Limb (tissue), 2 donors: ENCODE results near the gene SERPINA1.
"Not testable (repeated sequence)": the region's sequence is repeated elsewhere in the genome, so short reads cannot be mapped to it uniquely, and the experiment has no call there.

Experiments
- DNase-seq, 2 donors: peaks; one replicate each; pipeline ENCODE4 v3.0.0-alpha.2; 2016; ENCODE audit errors: extremely low spot score in 2 of 2

SERPINA1 gene

GRCh38 chr14:94388384-94389103 is at the start of gene SERPINA1:
SERPINA1 (minus strand) TSS chr14:94388602; CDS start chr14:94383237, 5,365 bp downstream.
- no peak for DNase-seq

DNA sequence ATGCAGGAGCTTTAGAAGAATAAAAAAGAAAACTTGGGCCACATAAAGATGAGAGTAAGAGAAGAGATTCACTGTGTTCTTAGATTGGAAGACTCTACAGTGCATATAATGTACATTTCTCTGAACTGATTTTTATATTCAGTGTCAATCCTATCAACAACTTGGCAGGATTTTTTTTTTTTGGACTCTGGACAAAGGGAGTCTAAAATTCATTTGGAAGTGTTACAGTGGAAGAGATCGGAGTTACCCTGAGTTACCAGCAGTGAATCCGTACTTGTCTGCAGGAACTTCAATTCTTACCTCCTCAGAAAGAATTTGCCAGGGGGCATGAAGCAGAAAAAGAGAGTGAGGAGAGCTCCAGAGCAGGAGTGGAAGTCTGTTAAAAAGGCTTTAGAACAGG is 40.2 kb upstream of the SERPINA1 start:
- no peak for DNase-seq

DNA sequence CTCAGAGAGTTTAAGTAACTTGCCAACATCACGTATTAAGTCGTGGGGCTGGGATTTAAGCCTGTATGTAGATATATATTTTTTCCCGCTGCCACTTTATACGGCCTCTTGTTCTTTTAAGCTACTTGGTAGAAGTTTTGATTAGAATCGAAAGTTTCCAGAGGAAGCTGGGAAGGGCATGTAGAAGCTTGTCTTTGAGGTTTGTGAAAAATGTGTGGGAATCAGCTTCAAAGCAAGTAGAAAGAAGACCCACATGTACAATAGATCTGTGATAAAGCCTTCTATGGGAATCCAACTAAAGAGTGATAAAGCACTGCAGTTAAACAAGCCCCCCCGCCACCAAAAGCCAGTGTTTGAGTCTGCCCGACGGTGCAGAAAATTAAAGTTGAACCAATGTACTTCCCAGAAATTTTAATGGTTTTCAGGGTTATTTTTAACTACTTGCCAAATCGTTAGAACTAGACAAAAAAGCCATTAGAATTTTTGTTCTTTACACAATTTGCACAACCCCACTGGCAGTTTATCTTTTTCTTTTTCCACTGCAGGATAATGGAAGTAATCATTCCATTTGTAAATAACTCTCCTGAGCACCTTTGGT is 38.7 kb upstream of the SERPINA1 start:
- no peak for DNase-seq

DNA sequence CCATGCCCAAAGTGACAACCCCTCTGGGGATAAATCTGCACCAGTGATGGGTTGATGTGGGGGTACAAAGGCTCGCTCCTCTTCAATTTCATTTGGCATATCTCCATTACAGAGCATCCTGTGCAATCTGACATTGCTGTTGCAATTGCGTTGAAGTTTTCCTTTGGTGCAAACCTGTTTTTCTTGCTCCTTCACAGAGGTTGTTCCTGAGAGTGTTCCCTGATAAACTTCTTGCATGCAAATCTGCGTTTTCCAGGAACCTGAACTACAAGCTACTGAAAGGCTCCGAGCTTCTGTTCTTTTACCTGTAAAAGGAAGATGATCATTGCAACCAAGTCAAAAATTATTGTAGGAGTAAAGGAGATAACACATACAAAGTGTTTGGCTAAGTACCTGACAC is 38.1 kb upstream of the SERPINA1 start:
- no peak for DNase-seq

DNA sequence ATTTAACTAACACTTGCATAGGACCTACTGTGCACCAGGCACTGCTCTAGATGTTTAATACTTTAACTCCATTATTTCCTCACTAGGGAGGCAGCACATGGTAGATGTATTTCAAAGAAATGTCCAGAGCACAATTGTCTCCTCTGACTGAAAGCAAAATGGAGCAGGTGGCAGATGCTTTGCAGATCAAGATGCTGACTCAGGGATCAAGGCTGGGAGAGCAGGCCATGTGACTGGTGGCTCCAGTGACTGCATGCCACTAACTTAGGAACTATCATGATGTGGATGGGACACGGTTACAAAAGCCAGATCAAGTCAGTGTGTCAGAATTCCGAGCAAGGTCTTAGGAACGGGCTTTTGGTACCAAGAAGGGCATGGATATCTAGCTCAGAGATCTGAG is 36.0 kb upstream of the SERPINA1 start:
- DNase-seq: no peak

- peak in 1 of 2 donors; percentile 68 for DNase-seq
These were observed 35.2 kb upstream of the SERPINA1 start for GRCh38 chr14:94423453-94424056.

DNA sequence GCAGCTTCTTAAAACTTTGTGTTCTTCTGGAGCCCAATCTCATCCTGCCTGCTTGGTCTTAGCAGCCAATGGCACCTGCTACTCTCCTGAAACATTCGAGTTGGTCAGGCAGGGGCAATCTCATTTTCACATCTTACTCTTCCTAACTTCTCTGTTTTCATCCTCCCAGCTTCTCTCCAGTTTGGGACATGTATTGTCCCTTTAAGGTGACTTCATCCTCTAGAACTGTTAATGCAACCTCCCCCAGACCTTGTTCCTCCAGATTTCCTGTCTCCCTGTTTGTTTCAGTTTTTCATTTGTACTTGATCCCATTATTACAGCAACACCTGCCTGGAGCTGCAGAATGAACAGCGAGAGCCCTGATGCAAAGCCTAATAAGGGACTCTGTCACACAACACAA is 32.9 kb upstream of the SERPINA1 start:
- no peak for DNase-seq

GRCh38 chr14:94417497-94418205 is 29.2 kb upstream of the SERPINA1 start:
- not testable (repeated sequence) for DNase-seq

DNA sequence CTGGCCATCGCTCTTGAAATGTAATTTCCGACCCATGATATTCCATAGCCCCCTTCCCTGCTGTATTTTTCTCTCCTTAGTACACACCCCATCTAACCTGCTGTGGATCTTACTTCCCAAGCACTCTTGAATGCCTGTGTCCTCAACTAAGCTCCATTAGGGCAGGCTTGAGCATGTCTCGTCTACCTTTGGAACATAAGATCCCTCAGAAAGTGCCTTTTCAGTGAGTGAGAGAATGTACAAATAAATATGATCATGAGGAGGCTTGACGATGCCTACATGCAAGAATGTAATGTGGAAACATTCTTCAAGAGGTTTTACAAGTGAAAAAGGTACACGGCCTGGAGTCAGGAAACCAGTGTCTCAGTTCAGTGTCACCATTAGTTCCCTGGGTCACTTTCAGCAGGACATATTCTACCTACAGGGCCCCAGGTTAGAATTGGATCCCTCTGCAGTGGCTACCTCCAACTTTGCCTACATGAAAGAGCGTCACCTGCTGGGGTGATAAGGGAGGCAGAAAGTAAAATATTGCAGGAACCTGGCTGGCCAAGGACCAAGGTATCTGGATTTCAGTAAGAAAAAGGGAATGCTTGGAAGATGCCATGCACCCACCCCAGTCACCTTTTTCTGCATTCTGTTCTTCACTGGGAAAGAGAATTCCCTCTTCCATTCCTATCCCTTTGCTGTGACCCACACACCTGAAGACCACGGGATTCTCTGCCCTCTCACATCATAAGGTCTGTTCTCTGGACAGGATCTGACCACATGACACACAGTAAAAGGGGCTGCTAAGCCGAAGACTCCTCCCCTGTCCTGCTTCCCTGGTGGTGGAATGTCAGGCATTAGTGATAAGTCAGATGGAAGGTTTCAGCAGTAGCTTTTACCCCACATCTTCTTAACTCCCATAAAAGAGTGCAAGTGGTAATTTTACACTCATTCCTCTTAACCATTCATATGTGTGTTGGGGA is 24.6 kb upstream of the SERPINA1 start:
- DNase-seq: no peak

DNA sequence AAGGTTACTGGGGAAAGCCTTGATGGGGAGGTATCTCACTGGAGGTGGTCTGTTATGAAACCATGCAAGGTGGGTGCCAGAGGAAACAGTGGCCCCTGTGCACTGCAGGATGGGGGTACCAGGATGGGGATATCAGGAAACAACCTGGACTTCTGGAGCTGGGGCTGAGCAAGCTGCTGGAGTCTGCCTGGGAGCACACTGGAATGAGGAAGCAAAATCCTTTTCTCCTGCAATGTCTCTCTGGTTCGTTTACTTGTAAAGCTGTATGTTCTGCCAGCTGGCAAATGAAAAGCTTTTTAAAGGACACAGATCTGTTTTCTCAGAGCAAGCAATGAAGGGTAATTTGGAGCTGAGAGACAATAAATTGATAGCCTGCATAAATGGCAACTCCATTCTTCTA is 23.2 kb upstream of the SERPINA1 start:
- DNase-seq: no peak

- not testable (repeated sequence) for DNase-seq
These were observed 21.0 kb upstream of the SERPINA1 start for GRCh38 chr14:94409430-94409829.

- no peak for DNase-seq
These were observed 20.2 kb upstream of the SERPINA1 start for GRCh38 chr14:94408546-94409095.

- no peak for DNase-seq
These were observed 19.5 kb upstream of the SERPINA1 start for GRCh38 chr14:94407906-94408305.

DNA sequence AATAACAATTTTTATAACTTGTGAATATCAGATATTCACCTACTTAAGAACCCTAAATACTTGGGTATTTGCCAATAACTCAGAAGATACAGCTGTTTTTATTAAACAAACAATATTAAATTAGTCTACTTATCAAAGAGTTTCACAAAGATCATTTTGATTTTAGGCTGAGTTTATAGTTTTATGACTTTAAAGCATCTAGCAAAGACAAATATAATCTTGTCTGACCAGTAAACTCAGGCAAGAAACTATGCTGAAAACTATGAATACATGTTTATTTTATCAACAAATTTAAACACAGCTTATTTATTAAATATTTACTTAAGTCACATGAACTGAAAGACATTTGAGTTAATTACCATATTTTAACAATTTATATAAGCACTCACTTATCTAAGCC is 18.5 kb upstream of the SERPINA1 start:
- DNase-seq: no peak

GRCh38 chr14:94405486-94405885 is 17.1 kb upstream of the SERPINA1 start:
- no peak for DNase-seq

DNA sequence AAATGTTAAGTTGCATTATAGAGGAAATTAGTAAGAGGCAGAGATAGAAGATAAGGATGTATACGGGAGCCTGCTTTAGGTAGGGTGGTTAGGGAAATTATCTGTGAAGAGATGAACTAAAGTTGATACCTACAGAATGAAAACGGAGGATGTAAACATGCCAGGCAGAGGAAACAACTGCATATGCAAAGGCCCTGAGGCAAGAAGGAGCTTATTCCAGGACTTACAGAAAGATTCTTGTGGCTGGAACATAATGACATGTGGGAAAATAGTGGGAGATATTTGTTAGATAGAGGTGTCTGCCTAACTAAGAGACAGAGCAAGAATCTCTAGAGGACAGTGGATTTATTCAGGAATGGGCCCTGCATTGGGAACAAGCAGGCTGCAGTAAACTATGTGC is 16.2 kb upstream of the SERPINA1 start:
- no peak for DNase-seq

GRCh38 chr14:94403312-94403932 is 15.0 kb upstream of the SERPINA1 start:
- DNase-seq: no peak

GRCh38 chr14:94401083-94401482 is 12.7 kb upstream of the SERPINA1 start:
- DNase-seq: no peak

GRCh38 chr14:94400422-94400841 is 12.0 kb upstream of the SERPINA1 start:
- no peak for DNase-seq

DNA sequence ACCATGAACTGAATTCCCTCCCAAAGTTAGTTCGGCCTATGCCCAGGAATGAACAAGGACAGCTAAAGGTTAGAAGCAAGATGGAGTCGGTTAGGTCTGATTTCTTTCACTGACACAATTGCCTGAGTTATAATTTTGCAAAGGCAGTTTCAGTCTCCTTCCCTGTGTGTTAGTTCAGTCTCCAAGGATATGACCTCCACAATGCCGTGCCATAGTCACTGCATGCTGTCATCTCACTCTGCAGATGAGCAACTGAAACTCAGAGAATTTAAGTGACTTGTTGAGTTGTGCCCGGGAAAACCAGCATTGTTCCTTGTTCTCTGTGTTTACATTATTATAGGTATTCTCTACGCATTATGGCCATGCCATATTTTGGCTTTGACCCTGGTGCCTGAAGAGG is 10.1 kb upstream of the SERPINA1 start:
- DNase-seq: no peak

DNA sequence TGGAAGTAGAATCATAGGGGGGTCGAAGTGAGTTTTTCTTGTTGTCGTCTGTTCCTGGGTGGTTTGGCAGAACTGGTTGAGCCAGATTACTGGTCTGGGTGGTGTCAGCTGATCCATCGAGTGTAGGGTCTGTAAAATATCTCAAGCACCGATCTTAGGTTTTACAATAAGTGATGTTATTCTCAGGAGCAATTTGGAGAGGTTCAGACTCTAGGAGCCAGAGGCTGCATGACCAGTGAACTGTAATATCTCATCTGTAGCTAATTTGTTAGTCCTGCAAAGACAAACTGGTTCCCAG is 9.7 kb upstream of the SERPINA1 start:
- DNase-seq: no peak
